RCC 7860 (cell line): ENCODE measurements around the gene CCL22.
"Not testable (repeated sequence)": the region's sequence is repeated elsewhere in the genome, so short reads cannot be mapped to it uniquely, and the experiment has no call there.

Source experiments
- DNase-seq: peaks from one replicate; pipeline ENCODE4 v3.0.0-alpha.2; 2015; ENCODE audit warnings: low spot score
- FAIRE-seq: peaks from 2 replicates; lab custom pipeline; 2012; peaks lifted over from hg19 to GRCh38; lab: Jason Lieb, UNC

CCL22 gene

GRCh38 chr16:57374067-57374534 is 15.5 kb downstream of the CCL22 start:
- FAIRE-seq (no peak), DNase-seq (no peak)

GRCh38 chr16:57374925-57375465 is 16.4 kb downstream of the CCL22 start:
- DNase-seq, FAIRE-seq: not testable (repeated sequence)

GRCh38 chr16:57376313-57376818 is 17.8 kb downstream of the CCL22 start:
- no peak for FAIRE-seq
- no peak for DNase-seq

GRCh38 chr16:57377080-57377841 is 18.7 kb downstream of the CCL22 start:
- peak; percentile 58 for DNase-seq
- FAIRE-seq, result no peak

- FAIRE-seq (no peak), DNase-seq (no peak)
Measured at GRCh38 chr16:57379579-57379978, 21.0 kb downstream of the CCL22 start.

GRCh38 chr16:57380671-57381462 is 22.3 kb downstream of the CCL22 start:
- FAIRE-seq, result no peak
- peak; percentile 42 for DNase-seq

- FAIRE-seq, result no peak
- DNase-seq, result no peak
Measured at GRCh38 chr16:57381791-57382534, 23.4 kb downstream of the CCL22 start.

- DNase-seq, result no peak
- no peak for FAIRE-seq
Measured at GRCh38 chr16:57382535-57383275, 24.1 kb downstream of the CCL22 start.

GRCh38 chr16:57383276-57384247 is 25.0 kb downstream of the CCL22 start:
- DNase-seq, result peak; percentile 29

GRCh38 chr16:57384248-57385070 is 25.9 kb downstream of the CCL22 start:
- no peak for FAIRE-seq
- DNase-seq, result no peak

More at GRCh38 chr16:57383276-57384247, 25.0 kb downstream of the CCL22 start:
- FAIRE-seq, result no peak

- no peak for FAIRE-seq
- DNase-seq, result no peak
Measured at GRCh38 chr16:57385083-57385482, 26.5 kb downstream of the CCL22 start.

GRCh38 chr16:57386381-57386951 is 27.9 kb downstream of the CCL22 start:
- no peak for FAIRE-seq
- DNase-seq, result no peak

- no peak for FAIRE-seq
Measured at GRCh38 chr16:57387598-57388354, 29.2 kb downstream of the CCL22 start.

GRCh38 chr16:57388359-57389086 is 29.9 kb downstream of the CCL22 start:
- FAIRE-seq (no peak), DNase-seq (no peak)

More at GRCh38 chr16:57387598-57388354, 29.2 kb downstream of the CCL22 start:
- DNase-seq, result no peak

GRCh38 chr16:57389087-57389468 is 30.5 kb downstream of the CCL22 start:
- FAIRE-seq, result no peak
- no peak for DNase-seq

GRCh38 chr16:57390636-57391295 is 32.2 kb downstream of the CCL22 start:
- no peak for FAIRE-seq
- no peak for DNase-seq
